ENCODE results near the gene CDKN2B. TPM values are rescaled to one million over a fixed set of nuclear protein-coding genes. Genes with fewer than 3 reads are reported as not detected.

Gene CDKN2B
- total and polyA plus RNA-seq, 10 donors = 1.5 to 25.7 (median 9.1) TPM

DNA sequence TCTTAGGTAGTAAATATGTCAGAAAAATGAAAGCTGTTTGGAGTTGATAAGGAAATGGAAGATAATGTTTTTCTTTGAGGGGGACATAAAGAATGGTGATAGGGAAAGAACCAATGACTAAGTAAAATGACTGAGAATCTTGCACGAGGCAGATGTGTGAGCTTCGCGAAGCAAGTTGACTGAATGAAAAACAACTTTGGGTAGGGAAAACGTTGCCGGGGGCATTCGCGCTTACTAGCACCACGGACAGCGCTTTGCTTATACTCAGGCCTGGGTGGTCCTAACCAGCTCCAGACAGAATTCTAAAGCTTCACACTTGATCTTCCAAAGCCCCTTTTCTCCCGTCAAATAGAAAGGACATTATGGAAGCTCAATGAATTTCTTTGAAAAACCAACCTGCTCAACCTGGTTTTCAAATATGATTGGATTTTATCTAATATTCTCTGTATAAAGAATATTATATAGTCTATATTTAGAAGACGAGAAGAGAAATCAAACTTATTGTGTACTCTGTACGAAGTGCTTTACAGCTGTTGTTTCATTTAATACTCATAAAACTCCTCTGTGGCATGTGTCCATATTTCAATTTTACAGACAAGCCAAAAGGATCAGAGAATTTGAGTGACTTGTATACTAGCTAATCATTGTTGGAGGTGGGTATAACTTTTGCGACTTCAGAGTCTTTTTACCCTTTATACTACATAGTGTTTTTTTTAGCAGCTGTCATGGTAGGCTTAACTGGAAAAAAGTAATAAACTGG is 1.9 kb upstream of the CDKN2B start:
- H3K27ac ChIP-seq = no peak overlapping the region
- 23 to 26% (median 26%) methylated on average over 13 of the region's 13 CpGs for WGBS, 5 donors
- H3K4me1 ChIP-seq = peaks cover 5 to 37% (median 19%) of the 10 kb centered on the region in 6 donors
- no peak overlapping the region for H3K4me3 ChIP-seq
- DNase-seq = peak; percentile 52
- H3K27me3 ChIP-seq (replicated peaks in 1 of 7) = peaks cover 4 to 58% (median 18%) of the 10 kb centered on the region in 7 donors
- peaks cover 0 to under 1% (median 0%) of the 10 kb centered on the region in 6 donors for H3K36me3 ChIP-seq
- no peaks in the 10 kb centered on the region for H3K9me3 ChIP-seq
- intact Hi-C loops (cut with DNase I; ENCODE audit: low total_unique reads) = no loop called here
- TF ChIP-seq POLR2A (IDR thresholded peaks at IDR 0.05) = no peak
- TF ChIP-seq, protein P1, sequence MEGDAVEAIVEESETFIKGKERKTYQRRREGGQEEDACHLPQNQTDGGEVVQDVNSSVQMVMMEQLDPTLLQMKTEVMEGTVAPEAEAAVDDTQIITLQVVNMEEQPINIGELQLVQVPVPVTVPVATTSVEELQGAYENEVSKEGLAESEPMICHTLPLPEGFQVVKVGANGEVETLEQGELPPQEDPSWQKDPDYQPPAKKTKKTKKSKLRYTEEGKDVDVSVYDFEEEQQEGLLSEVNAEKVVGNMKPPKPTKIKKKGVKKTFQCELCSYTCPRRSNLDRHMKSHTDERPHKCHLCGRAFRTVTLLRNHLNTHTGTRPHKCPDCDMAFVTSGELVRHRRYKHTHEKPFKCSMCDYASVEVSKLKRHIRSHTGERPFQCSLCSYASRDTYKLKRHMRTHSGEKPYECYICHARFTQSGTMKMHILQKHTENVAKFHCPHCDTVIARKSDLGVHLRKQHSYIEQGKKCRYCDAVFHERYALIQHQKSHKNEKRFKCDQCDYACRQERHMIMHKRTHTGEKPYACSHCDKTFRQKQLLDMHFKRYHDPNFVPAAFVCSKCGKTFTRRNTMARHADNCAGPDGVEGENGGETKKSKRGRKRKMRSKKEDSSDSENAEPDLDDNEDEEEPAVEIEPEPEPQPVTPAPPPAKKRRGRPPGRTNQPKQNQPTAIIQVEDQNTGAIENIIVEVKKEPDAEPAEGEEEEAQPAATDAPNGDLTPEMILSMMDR (IDR thresholded peaks at IDR 0.05 in 8 of 11, conservative IDR thresholded peaks at IDR 0.05 in 3 of 11) = no peak
- no peak for TF ChIP-seq POLR2AphosphoS5 (IDR thresholded peaks at IDR 0.05)

DNA sequence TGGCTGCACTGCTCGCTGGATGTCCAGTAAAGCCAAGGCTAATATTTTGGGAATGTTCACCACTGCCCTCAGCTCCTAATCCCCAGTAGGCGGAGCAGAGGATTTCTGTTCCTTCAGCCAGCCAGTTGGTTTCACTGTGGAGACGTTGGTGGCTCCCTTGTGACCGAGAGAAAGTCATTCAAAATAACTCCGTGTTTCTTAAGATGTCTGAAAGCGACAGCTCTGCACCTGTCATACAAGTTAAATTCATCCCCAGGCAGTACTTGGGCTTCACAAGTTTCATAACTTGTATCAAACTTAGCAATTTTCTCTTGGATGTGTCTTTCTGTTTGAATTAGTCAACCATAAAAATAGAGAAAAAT is 382 bp upstream of the CDKN2B start:
- Histone ChIP-seq H3K9me3 (no peaks in the 10 kb centered on the region), H3K36me3 (peaks cover 0 to 11% (median 0%) of the 10 kb centered on the region in 6 donors), H3K27ac (peak overlapping the region in 5 of 8 donors; percentile 83 to 89 (median 86)), H3K4me1 (peaks cover 8 to 52% (median 29%) of the 10 kb centered on the region in 6 donors), H3K4me3 (peak overlapping the region; percentile 65 to 90 (median 75)), H3K27me3 (replicated peaks in 1 of 7) (peaks cover 4 to 73% (median 32%) of the 10 kb centered on the region in 7 donors)
- no peak for TF ChIP-seq POLR2A (IDR thresholded peaks at IDR 0.05)
- peak in 1 of 3 donors; percentile 77 for TF ChIP-seq POLR2AphosphoS5 (IDR thresholded peaks at IDR 0.05)
- TF ChIP-seq, protein P1 (IDR thresholded peaks at IDR 0.05 in 8 of 11, conservative IDR thresholded peaks at IDR 0.05 in 3 of 11) = no peak
- WGBS, 5 donors = 8 to 11% (median 9%) methylated on average over 6 of the region's 6 CpGs
- intact Hi-C loops (cut with DNase I; ENCODE audit: low total_unique reads) = no loop called here
- DNase-seq = no peak

DNA sequence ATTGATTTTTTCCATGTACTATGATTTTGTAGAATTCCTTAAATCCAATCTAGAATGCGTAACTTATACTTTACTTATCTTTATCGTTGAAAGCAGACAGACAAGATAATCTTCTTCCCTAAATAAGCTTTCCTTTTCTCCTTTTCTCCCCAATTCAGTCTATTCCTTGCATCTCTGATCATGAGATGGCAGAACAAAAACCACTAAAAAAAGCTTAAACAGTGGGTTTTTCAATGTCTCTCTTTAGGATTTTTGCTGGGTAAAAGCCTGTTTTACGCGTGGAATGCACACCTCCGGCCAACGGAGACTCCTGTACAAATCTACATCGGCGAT is 755 bp downstream of the CDKN2B start:
- Histone ChIP-seq H3K4me1 (peaks cover 8 to 52% (median 29%) of the 10 kb centered on the region in 6 donors), H3K27me3 (replicated peaks in 1 of 7) (peaks cover 4 to 85% (median 43%) of the 10 kb centered on the region in 7 donors), H3K9me3 (no peaks in the 10 kb centered on the region), H3K36me3 (peaks cover 0 to 11% (median 0%) of the 10 kb centered on the region in 6 donors), H3K27ac (peak overlapping the region in 6 of 8 donors; percentile 51 to 89 (median 86)), H3K4me3 (peak overlapping the region; percentile 65 to 90 (median 75))
- intact Hi-C loops (cut with DNase I; ENCODE audit: low total_unique reads) = no loop called here
- DNase-seq = no peak
- 1 to 7% (median 3%) methylated on average over 8 of the region's 8 CpGs for WGBS, 5 donors
- TF ChIP-seq, protein P1 (IDR thresholded peaks at IDR 0.05 in 8 of 11, conservative IDR thresholded peaks at IDR 0.05 in 3 of 11) = no peak
- no peak for TF ChIP-seq POLR2AphosphoS5 (IDR thresholded peaks at IDR 0.05)
- TF ChIP-seq POLR2A (IDR thresholded peaks at IDR 0.05) = no peak
